Measurements from ENCODE around the gene MXD1. TPM values are rescaled to one million over a fixed set of nuclear protein-coding genes. Genes with fewer than 3 reads are reported as not detected.
A peak's percentile ranks its signal among the peaks of the same experiment; 100 is the strongest.

MXD1 gene
- total and polyA plus RNA-seq, 2 of the 4 experiments (the other 2 are of a cell fraction) = 2.0 to 3.7 TPM

GRCh38 chr2:69973335-69973735 lies 58.4 kb downstream of the MXD1 start:
- CTCF ChIA-PET = no interaction called here
- WGBS, 2 experiments (ENCODE audit: extremely low coverage in 2 of 2, insufficient read length in 1 of 2) = no CpG with 5 or more reads among the region's 4 CpGs
- no peaks in the 10 kb centered on the region for H3K9me1 ChIP-seq (ENCODE audit: insufficient read depth, low read length)
- H2BK120ac ChIP-seq (ENCODE audit: low read depth, low read length) = no peak overlapping the region
- H3K9ac ChIP-seq (ENCODE audit: low read depth, low read length) = no peak overlapping the region
- no peak overlapping the region for H2BK5ac ChIP-seq (ENCODE audit: low read depth, low read length, poor library complexity, severe bottlenecking)
- no peaks in the 10 kb centered on the region for H3K9me3 ChIP-seq (ENCODE audit: control insufficient read depth, insufficient read depth, low read length)
- no peak overlapping the region for H3K27ac ChIP-seq (ENCODE audit: insufficient read depth, low read length)
- H3K14ac ChIP-seq (replicated peaks; ENCODE audit: low read depth, low read length) = no peak overlapping the region
- dilution Hi-C loops (cut with HindIII; ENCODE audit: low sequenced_read_pairs, unreplicated experiment) (no loop called here), intact Hi-C loops (cut with micrococcal nuclease) (no loop called here), in situ Hi-C loops (cut with MboI; ENCODE audit: low sequenced_read_pairs) (no loop called here)
- no peak overlapping the region for H3K18ac ChIP-seq (ENCODE audit: low read depth, low read length)
- no peak overlapping the region for H3K4me3 ChIP-seq (ENCODE audit: insufficient read depth, low read depth, low read length)
- H2BK20ac ChIP-seq (ENCODE audit: low read depth, low read length) = no peak overlapping the region
- no peak overlapping the region for H3K4me2 ChIP-seq (ENCODE audit: low read depth, low read length)
- H2AFZ ChIP-seq (replicated peaks; ENCODE audit: low read length, poor library complexity) = no peak overlapping the region
- no peak overlapping the region for H2AK5ac ChIP-seq (ENCODE audit: low read depth, low read length)
- no peak overlapping the region for H2AK9ac ChIP-seq (replicated peaks; ENCODE audit: low read depth, low read length, poor library complexity)
- POLR2A ChIA-PET (ENCODE audit: unreplicated experiment) = interaction anchor here (0.7 kb wide), 1 partner anchor 39 kb away, joined by 3 read pairs; no protein-coding TSS in a partner anchor
- no peak overlapping the region for H4K5ac ChIP-seq (ENCODE audit: low read depth, low read length)
- BruUV-seq (replicated peaks) = no TSS peak
- no peaks in the 10 kb centered on the region for H3K36me3 ChIP-seq (ENCODE audit: control insufficient read depth, insufficient read depth, low read length)
- TF ChIP-seq SMC3 (IDR thresholded peaks at IDR 0.05; ENCODE audit: low read depth, low read length) = no peak
- no peak for TF ChIP-seq USF2 (IDR thresholded peaks at IDR 0.05; ENCODE audit: low read depth, low read length)
- TF ChIP-seq MAFK (IDR thresholded peaks at IDR 0.05; ENCODE audit: low read depth, low read length) = no peak
- no peak for TF ChIP-seq FOS (IDR thresholded peaks at IDR 0.05; ENCODE audit: low read depth, low read length)
- TF ChIP-seq ELK1 (IDR thresholded peaks at IDR 0.05; ENCODE audit: borderline replicate concordance, low read depth, low read length) = no peak
- TF ChIP-seq MXI1 (IDR thresholded peaks at IDR 0.05; ENCODE audit: borderline replicate concordance, low read depth, low read length) = no peak
- no peak for TF ChIP-seq POLR2A (IDR thresholded peaks at IDR 0.05; ENCODE audit: low read depth, low read length)
- TF ChIP-seq CEBPB (IDR thresholded peaks at IDR 0.05; ENCODE audit: low read depth, low read length) = no peak
- TF ChIP-seq RAD21 (IDR thresholded peaks at IDR 0.05; ENCODE audit: low read length) = no peak
- TF ChIP-seq NFE2L2 (IDR thresholded peaks at IDR 0.05; ENCODE audit: low read depth, low read length) = no peak
- no peak for TF ChIP-seq CHD1 (IDR thresholded peaks at IDR 0.05; ENCODE audit: low read depth, low read length)
- TF ChIP-seq RFX5 (IDR thresholded peaks at IDR 0.05; ENCODE audit: low read depth, low read length) = no peak
- TF ChIP-seq BHLHE40 (IDR thresholded peaks at IDR 0.05; ENCODE audit: low read depth, low read length) = no peak
- no peak for TF ChIP-seq MAZ (IDR thresholded peaks at IDR 0.05; ENCODE audit: borderline replicate concordance, low read depth, low read length)
- TF ChIP-seq CTCF (conservative IDR thresholded peaks at IDR 0.05; ENCODE audit: low read depth, low read length) = no peak
- ATAC-seq (ENCODE audit: low read depth) (peak; percentile 92), DNase-seq (peak; percentile 62)
- no peak overlapping the region for H4K91ac ChIP-seq (ENCODE audit: insufficient read depth, low read depth, low read length)
- peaks cover 1% of the 10 kb centered on the region; the same call in 1 of the 2 replicates for H3K4me1 ChIP-seq (ENCODE audit: control insufficient read depth, insufficient read depth, low read length)
- H3K23ac ChIP-seq (ENCODE audit: low read depth, low read length) = no peak overlapping the region
- H4K8ac ChIP-seq (ENCODE audit: low read depth in 2 of 2, low read length in 2 of 2) = no peak overlapping the region
- no peak overlapping the region for H2BK15ac ChIP-seq (ENCODE audit: low read depth, low read length)
- no peak overlapping the region for H3K56ac ChIP-seq (ENCODE audit: extremely low read depth, insufficient read depth, low read length)
- H3K79me1 ChIP-seq (ENCODE audit: low read depth in 1 of 2, low read length in 2 of 2) = no peaks in the 10 kb centered on the region
- H3K27me3 ChIP-seq (ENCODE audit: control insufficient read depth, insufficient read depth, low read length) = peaks cover 8% of the 10 kb centered on the region; the same call in 1 of the 2 replicates
- no peak overlapping the region for H3K4ac ChIP-seq (ENCODE audit: low read depth, low read length)
- H4K20me1 ChIP-seq (ENCODE audit: insufficient read depth, low read length) = no peaks in the 10 kb centered on the region
